PFSK-1 (cell line): Measurements from ENCODE around the gene SHF.

Source experiments
- FOXP2 ChIP-seq: optimal IDR thresholded peaks from 2 replicates; pipeline ENCODE3; 2011; ENCODE audit warnings: borderline replicate concordance, control low read depth, inconsistent platforms; ENCODE audit not compliant: insufficient read depth; ENCODE audit errors: extremely low read length, extremely low read depth
- POLR2AphosphoS5 ChIP-seq: IDR thresholded peaks from 2 replicates; pipeline ENCODE4 v1.6.1; 2012; ENCODE audit warnings: low read depth, mild to moderate bottlenecking, control low read depth, low read length, moderate library complexity
- SIN3A ChIP-seq: IDR thresholded peaks from 2 replicates; pipeline ENCODE4 v1.6.1; 2012; ENCODE audit warnings: mild to moderate bottlenecking, low read length, moderate library complexity, borderline replicate concordance; ENCODE audit not compliant: insufficient read depth
- TAF1 ChIP-seq: IDR thresholded peaks from 2 replicates; pipeline ENCODE4 v1.6.1; 2012; ENCODE audit warnings: low read length, control low read depth, borderline replicate concordance; ENCODE audit not compliant: insufficient read depth
- TF ChIP-seq, protein P1 (sequence below), 2 experiments: IDR thresholded peaks; 2 replicates each; pipeline versions ENCODE4 v1.6.1 to v1.8.0; 2011 to 2012; ENCODE audit warnings: low read depth in 2 of 2, low read length in 2 of 2, control low read depth in 1 of 2, inconsistent platforms in 1 of 2, mild to moderate bottlenecking in 1 of 2, moderate library complexity in 1 of 2; ENCODE audit not compliant: insufficient read depth in 1 of 2

DNA sequence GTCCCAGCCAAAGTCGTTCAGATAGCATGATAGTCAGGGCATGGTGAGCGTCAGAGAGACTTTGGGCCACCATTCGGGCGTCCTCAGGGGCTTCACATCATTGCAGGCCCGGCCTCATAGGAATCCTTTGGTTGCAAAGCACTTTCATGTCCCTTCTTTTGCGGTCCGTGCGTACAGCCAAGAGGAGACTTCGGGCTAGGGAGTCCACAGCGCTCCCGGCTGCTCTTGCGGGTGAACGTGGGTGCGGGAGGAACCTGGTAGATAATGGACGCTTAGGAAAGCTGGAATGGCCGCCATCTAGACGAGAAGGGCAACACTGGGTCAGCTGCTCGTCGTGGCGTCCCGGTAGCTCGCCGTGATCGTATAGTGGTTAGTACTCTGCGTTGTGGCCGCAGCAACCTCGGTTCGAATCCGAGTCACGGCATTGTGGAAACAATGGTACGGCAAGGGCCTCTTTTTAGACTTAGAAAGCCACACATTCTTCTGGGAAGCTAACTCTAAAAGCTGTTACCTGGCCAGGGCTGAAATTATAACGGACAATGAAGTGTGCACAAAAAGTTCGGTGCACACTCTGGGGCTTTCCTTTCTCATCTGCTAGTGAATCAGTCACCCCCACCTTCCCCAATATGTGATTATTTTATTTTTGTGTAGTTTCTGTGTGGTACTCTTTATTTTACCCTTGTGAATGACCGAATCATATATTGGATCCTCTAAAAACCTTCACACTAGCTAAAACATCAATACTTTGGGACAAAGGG, 13.2 kb upstream of the SHF start:
- TF ChIP-seq POLR2AphosphoS5 (no peak), TAF1 (no peak), SIN3A (no peak), FOXP2 (no peak)
- TF ChIP-seq, protein P1, sequence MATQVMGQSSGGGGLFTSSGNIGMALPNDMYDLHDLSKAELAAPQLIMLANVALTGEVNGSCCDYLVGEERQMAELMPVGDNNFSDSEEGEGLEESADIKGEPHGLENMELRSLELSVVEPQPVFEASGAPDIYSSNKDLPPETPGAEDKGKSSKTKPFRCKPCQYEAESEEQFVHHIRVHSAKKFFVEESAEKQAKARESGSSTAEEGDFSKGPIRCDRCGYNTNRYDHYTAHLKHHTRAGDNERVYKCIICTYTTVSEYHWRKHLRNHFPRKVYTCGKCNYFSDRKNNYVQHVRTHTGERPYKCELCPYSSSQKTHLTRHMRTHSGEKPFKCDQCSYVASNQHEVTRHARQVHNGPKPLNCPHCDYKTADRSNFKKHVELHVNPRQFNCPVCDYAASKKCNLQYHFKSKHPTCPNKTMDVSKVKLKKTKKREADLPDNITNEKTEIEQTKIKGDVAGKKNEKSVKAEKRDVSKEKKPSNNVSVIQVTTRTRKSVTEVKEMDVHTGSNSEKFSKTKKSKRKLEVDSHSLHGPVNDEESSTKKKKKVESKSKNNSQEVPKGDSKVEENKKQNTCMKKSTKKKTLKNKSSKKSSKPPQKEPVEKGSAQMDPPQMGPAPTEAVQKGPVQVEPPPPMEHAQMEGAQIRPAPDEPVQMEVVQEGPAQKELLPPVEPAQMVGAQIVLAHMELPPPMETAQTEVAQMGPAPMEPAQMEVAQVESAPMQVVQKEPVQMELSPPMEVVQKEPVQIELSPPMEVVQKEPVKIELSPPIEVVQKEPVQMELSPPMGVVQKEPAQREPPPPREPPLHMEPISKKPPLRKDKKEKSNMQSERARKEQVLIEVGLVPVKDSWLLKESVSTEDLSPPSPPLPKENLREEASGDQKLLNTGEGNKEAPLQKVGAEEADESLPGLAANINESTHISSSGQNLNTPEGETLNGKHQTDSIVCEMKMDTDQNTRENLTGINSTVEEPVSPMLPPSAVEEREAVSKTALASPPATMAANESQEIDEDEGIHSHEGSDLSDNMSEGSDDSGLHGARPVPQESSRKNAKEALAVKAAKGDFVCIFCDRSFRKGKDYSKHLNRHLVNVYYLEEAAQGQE (IDR thresholded peaks at IDR 0.05; ENCODE audit: insufficient read depth in 1 of 2, low read depth in 2 of 2, low read length in 2 of 2), result no peak
